HG03378 (cell line): Measurements from ENCODE around the gene NANS.

Source experiments
- ATAC-seq: cut with Tn5 transposase; IDR thresholded peaks from one replicate; pipeline ENCODE4 v1.9.1; 2021; ENCODE audit warnings: mild to moderate bottlenecking, moderate library complexity; ENCODE audit not compliant: unreplicated experiment

The NANS gene

DNA sequence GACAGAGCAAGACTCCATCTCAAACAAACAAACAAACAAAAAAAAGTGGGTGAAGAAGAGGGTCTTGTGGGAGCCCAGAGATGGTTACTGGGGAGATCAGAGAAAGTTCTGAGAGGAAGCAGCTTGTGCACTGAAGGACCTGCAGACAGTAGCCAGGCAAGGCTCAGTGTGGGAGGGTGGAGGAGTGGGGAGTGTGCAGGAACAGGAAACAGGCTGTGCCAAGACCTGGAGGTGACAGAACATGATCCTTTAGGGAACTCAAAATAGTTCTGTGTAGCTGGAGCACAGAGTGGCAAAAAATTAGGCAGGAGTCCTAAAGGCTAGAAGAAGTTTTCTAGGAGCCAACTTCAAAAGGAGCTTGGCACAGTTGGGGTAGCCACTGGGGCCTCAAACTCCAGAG is 19.2 kb upstream of the NANS start:
- ATAC-seq = no peak

DNA sequence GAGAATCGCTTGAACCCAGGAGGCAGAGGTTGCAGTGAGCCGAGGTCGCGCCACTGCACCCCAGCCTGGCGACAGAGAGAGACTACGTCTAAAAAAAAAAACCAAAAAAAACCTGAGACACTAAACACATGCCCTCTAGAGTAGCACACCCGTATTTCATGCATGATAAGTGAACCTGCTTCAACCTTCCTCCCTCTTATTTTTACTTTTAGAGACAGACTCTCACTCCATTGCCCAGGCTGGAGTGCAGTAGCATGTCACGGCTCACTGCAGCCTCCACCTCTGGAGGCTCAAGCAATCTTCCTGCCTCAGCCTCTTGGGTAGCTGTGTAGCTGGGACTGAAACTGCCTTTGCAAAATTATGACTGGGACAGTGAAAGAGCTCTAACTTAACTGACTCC is 17.6 kb upstream of the NANS start:
- ATAC-seq = no peak

- no peak for ATAC-seq
Measured at GRCh38 chr9:98039607-98040017, 16.9 kb upstream of the NANS start.

GRCh38 chr9:98040212-98040611 is 16.3 kb upstream of the NANS start:
- no peak for ATAC-seq

- ATAC-seq = no peak
Measured at GRCh38 chr9:98043915-98044314, 12.6 kb upstream of the NANS start.

DNA sequence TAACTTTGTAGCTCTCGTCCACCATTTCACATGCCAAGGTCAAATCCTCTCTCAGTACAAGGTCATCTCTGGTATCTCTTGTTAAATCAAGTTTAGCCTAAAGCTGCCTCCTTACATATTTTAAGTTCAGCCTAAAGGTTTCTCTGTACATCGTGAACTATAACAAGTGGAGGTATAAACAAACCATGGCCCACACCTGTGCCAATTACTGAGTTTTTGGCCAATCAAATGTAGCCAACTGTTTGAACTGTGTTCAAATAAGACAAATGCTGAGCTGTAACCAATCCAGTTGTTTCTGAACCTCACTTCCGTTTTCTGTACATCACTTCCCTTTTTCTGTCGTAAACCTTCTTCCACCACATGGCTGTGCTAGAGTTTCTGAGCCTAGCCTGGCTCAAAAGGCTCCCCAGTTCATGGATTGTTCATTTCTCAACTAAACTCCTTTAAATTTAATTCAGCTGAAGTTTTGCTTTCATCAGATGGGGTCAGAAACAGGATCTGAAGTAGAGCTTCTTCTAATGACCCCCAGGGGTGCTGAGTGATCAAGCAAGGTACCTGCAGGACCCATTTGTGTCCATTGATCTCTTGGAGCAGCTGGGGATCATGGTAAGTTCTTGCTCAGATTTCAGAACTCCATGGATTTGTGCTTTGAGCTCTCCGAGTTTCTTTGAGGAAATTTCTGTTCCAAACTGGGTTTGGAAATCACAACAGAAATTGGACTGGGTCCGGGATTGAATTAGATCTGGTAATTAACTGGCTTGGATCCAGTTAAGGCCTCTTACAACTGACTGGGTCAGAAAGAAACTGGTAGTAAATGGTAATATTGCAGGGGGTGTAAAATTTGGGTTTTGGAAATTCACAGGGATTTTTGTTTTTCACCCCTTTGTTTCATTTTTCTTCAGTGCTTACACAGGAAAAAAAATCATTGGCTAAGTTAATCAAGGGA is 11.0 kb upstream of the NANS start:
- ATAC-seq = peak; percentile 82

- no peak for ATAC-seq
Measured at GRCh38 chr9:98046180-98046543, 10.4 kb upstream of the NANS start.

- ATAC-seq = no peak
Measured at GRCh38 chr9:98047002-98047401, 9.5 kb upstream of the NANS start.

- ATAC-seq = no peak
Measured at GRCh38 chr9:98049288-98050072, 7.1 kb upstream of the NANS start.

- no peak for ATAC-seq
Measured at GRCh38 chr9:98050351-98050750, 6.2 kb upstream of the NANS start.

DNA sequence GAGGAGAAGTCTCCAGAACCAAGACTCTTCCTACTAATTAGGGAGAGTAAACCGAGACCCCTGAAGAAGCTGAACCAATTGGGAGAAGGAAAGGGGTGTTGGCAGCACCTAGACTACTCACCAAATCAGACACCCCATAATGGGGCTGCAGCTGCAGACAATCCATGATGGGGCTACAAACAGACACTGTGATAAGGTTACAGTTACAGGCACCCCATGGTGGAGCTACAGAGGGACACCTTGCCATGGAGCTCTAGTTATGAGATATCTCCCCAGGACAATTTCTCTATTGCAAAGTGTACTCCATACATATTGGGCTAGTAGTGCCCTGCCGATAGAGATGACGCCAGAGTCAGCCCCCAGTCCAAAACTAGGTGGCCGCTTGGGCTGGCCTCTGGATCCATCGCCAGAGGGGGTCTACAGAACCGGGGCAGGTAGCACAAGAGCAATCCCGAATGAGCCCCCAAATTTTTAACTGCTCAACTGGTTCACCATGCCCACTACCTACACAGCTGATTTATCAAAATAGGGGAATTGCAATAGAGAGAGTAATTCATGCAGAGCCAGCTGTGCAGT is 2.1 kb upstream of the NANS start:
- no peak for ATAC-seq

DNA sequence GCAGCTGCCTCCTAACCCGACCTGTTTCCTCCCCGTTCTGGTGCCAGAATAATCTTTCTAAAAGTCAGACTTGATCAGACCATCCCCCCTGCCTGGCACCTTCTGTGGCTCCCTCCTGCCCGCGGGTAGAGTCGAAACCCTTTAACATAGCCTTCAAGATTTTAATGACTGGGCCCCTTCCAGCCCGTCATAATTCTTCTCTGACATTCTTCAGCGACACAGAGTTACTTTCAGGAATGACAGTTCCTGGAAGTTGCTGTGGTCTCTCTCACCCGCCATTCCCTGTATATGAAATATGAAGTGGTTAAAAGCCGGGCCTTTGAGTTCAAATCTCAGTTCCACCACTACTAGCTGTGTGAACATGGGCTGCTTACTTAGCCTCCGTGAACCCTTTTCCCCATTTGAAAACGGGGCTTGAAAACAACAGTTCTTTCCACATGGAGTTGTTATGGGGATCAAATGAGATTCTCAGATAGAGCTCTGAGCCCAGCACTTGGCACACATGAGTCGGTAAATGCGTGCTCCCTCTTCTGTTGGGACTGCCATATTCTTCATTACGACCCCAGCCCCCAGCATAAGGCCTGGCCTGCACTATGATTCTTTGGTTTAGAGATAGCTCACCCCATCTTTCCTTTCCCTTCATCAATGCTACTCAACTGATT is 737 bp downstream of the NANS start:
- ATAC-seq = peak; percentile 16

DNA sequence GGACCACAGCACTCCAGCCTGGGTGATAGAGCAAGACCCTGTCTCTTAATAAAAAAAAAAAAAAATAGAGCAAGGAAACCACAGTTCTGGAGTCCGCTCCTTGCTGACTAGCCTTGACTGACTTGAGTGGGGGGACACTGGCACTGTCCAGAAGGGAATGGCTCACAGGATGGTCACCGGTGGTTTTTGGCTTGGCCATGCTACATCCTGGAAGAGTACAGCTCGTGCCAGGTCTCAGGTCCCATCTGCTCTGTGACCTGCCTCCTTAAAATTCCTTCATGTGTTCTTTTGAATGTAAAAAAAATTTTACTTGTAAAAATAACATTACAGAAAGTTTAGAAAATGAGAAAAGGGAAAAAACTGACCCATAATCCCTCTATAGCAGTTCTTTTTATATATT is 5.6 kb downstream of the NANS start:
- ATAC-seq = no peak

GRCh38 chr9:98064623-98065392 is 8.3 kb downstream of the NANS start:
- ATAC-seq = no peak

DNA sequence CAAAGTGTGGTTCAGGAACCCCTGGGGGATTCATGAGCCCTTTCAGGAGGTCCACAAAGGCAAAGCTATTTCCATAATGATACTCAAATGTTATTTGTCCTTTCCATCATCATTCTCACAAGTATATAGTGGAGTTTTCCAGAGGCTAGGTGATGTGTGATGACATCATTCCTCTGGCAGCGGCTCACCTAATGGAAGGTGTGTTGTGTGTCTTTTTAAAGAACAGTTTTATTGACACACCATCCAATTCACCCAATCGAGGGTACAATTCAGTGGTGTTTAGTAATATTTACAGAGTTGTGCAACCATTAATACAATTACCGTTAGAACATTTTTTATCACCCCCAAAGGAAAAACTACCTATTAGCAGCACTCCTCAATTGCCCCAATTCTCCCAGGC is 9.7 kb downstream of the NANS start:
- no peak for ATAC-seq

DNA sequence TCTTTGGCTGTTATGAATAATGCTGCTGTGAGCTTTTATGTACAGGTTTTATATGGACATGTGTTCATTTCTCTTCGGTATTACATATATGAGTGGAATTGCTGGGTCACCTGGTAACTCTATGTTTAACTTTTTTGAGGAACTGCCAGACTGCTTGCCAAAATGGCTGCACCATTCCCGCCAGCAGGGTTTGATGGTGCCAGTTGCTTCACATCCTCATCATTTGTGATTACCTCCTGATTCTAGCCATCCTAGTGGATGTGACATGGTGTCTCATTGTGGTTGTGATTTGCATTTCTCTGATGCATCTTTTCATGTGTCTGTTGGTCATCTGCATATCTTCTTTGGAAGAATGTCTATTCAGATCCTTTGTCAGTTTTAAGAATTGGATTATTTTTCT is 10.7 kb downstream of the NANS start:
- ATAC-seq = no peak

GRCh38 chr9:98069551-98069950 is 13.0 kb downstream of the NANS start:
- ATAC-seq = no peak

GRCh38 chr9:98070704-98071103 is 14.2 kb downstream of the NANS start:
- ATAC-seq = no peak

DNA sequence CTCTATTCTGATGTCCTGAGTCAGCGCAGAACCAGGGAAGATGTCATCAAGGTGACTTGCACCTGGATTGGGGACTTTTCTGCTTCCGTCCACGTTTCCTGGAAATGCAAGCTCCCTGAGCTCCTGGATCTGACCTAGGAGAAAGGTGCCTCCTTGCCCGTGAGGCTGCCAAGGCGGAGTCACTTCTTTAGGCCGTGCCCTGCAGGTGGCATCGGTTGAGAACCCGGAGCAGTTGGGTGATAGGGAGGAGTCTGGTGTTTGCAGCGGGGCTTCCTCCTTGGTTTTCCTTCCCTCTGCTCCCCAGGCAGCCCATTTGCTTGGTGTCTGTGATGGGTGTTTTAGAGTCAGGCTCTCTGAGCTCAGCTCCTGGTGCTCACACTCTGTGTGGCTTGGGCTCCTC is 15.2 kb downstream of the NANS start:
- no peak for ATAC-seq
